Measurements from ENCODE around the gene ADAMTS6. TPM values are rescaled to one million over a fixed set of nuclear protein-coding genes. Genes with fewer than 3 reads are reported as not detected.
"Not testable (repeated sequence)": the region's sequence is repeated elsewhere in the genome, so short reads cannot be mapped to it uniquely, and the experiment has no call there.

Gene ADAMTS6
- total RNA-seq, 2 donors from 2014 or later: 0.91 to 20.7 TPM

DNA sequence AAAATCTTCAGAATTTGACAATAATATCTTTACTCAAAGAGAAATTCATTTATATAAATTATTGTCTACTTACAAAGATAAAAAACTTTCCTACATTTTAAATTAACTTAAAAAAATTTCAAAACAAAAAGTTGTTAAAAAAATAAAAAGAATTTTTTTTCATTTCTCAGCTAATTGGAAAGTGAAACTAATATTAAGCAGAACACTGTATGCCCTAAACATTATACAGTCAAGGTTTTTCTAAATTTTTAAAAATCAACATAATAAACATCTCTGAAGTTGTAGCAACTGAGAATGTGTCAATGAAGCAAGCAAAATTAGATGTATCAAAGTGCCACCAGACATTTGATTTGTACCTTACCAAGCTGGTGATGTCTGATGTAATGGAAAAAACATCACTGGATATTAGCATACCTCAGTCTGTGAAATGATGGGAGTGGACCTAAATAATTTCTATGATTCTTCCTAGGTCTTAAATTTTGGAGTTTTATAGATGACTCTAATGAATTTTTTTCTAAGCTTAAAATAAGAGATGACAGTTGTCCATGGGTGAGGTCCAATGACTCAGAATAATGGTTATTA, 290.1 kb downstream of the ADAMTS6 start:
- H3K27ac ChIP-seq: no peak overlapping the region
- H3K9me3 ChIP-seq: no peaks in the 10 kb centered on the region
- DNase-seq (ENCODE audit: low spot score): no peak
- TF ChIP-seq, protein P1, sequence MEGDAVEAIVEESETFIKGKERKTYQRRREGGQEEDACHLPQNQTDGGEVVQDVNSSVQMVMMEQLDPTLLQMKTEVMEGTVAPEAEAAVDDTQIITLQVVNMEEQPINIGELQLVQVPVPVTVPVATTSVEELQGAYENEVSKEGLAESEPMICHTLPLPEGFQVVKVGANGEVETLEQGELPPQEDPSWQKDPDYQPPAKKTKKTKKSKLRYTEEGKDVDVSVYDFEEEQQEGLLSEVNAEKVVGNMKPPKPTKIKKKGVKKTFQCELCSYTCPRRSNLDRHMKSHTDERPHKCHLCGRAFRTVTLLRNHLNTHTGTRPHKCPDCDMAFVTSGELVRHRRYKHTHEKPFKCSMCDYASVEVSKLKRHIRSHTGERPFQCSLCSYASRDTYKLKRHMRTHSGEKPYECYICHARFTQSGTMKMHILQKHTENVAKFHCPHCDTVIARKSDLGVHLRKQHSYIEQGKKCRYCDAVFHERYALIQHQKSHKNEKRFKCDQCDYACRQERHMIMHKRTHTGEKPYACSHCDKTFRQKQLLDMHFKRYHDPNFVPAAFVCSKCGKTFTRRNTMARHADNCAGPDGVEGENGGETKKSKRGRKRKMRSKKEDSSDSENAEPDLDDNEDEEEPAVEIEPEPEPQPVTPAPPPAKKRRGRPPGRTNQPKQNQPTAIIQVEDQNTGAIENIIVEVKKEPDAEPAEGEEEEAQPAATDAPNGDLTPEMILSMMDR (IDR thresholded peaks at IDR 0.05): no peak
- TF ChIP-seq POLR2A (IDR thresholded peaks at IDR 0.05): no peak
- H3K4me3 ChIP-seq: no peak overlapping the region
- no peaks in the 10 kb centered on the region for H3K36me3 ChIP-seq
- no peaks in the 10 kb centered on the region for H3K27me3 ChIP-seq (replicated peaks; ENCODE audit: insufficient read depth)
- intact Hi-C loops (cut with DNase I): no loop called here
- no peaks in the 10 kb centered on the region for H3K4me1 ChIP-seq (replicated peaks)

DNA sequence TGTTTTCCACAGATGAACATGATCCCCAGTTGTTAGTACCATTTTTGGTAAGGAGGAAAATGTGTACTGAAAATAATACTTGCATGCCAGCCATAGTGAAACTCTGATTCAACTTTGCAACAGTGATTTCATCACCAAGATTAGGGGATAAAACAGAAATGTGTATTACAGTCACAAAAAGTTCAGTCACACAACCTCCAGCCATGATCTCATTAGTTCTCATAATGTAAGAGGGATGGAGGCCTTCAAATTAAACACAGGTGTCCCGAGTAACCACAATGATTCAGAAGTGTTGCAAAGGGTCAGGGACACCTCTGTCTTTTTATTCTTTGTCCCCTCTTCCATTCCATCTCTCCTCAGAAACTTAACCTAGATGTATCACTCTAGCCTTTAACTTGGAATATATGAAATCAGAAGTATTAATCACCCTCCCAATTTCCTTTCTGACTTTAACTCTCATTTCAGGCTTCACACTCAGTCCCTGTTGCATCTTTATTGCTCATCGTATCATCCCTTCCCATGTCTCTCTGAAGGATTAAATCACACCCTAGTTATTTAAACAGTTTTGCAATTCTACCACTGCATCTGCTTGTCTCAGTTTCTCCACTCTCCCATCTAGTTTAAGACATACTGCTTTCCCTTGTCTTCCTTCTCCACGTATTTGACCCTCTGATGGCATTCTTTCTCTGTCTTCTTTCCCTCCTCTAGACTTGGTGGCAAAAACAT, 291.2 kb downstream of the ADAMTS6 start:
- TF ChIP-seq POLR2A (IDR thresholded peaks at IDR 0.05) (no peak), POLR2AphosphoS5 (IDR thresholded peaks at IDR 0.05) (no peak)
- TF ChIP-seq, protein P1 (IDR thresholded peaks at IDR 0.05): no peak
- no peaks in the 10 kb centered on the region for H3K9me3 ChIP-seq
- 75% methylated on average over 3 of the region's 3 CpGs for WGBS
- no peaks in the 10 kb centered on the region for H3K4me1 ChIP-seq (replicated peaks)
- intact Hi-C loops (cut with DNase I): no loop called here
- no peaks in the 10 kb centered on the region for H3K27me3 ChIP-seq (replicated peaks; ENCODE audit: insufficient read depth)
- H3K36me3 ChIP-seq: no peaks in the 10 kb centered on the region
- no peak overlapping the region for H3K27ac ChIP-seq
- no peak overlapping the region for H3K4me3 ChIP-seq
- no peak for DNase-seq (ENCODE audit: low spot score)

DNA sequence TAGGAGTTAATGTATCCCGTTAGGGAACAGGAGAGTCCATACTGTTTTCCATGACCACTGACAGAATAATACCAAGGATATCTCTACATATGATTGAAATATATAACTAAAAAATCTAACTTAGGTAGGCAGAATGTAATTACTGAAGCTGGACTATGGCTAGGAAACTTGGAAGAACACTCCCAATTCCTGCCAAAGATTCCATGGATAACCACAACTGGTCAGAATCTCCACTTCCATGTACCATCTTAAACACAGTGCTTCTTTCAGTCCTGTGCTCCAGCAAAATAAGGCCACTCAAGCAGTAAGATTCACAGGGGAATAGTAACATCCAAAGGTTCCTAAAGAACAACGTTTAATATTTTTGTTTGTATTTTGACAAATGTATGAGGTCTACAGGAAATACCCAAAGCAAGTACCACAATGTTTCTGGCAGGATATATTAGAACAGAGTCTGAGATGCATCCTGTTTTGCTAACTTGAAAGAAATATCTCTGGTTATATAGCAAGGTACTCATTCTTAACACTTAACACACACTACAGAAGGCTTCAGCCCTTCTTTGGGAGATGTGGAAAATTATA, 295.0 kb downstream of the ADAMTS6 start:
- Histone ChIP-seq H3K9me3 (no peaks in the 10 kb centered on the region), H3K27ac (no peak overlapping the region), H3K4me1 (replicated peaks) (no peaks in the 10 kb centered on the region), H3K4me3 (no peak overlapping the region), H3K36me3 (no peaks in the 10 kb centered on the region), H3K27me3 (replicated peaks; ENCODE audit: insufficient read depth) (no peaks in the 10 kb centered on the region)
- TF ChIP-seq, protein P1 (IDR thresholded peaks at IDR 0.05): no peak
- no peak for TF ChIP-seq POLR2AphosphoS5 (IDR thresholded peaks at IDR 0.05)
- TF ChIP-seq POLR2A (IDR thresholded peaks at IDR 0.05): no peak
- no peak for DNase-seq (ENCODE audit: low spot score)
- 86% methylated on average over 2 of the region's 2 CpGs for WGBS
- intact Hi-C loops (cut with DNase I): no loop called here

DNA sequence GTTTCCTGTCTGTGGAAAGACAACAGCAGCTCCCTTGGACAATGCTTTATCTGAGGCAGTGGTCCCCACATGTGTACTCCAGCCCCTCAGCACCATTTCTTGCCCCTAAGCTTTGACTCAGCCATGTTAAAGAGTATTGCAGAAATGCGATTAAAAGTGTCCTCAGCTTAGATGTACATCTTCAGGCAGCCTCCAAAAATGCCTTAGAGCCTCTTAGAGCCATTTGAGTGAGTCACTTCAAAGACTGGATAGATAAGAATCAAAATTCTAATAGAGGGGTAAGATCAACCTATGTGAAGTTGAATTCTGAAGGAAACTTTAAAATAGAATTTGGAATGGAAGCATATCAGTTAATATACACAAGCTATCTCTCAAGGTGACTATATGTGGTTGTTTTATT, 296.3 kb downstream of the ADAMTS6 start:
- Histone ChIP-seq H3K4me1 (replicated peaks) (no peaks in the 10 kb centered on the region), H3K27ac (no peak overlapping the region), H3K36me3 (no peaks in the 10 kb centered on the region), H3K9me3 (no peaks in the 10 kb centered on the region), H3K27me3 (replicated peaks; ENCODE audit: insufficient read depth) (no peaks in the 10 kb centered on the region), H3K4me3 (no peak overlapping the region)
- WGBS: 84% methylated on average over 1 of the region's 1 CpG
- TF ChIP-seq POLR2AphosphoS5 (IDR thresholded peaks at IDR 0.05) (no peak), POLR2A (IDR thresholded peaks at IDR 0.05) (no peak)
- TF ChIP-seq, protein P1 (IDR thresholded peaks at IDR 0.05): no peak
- no peak for DNase-seq (ENCODE audit: low spot score)
- intact Hi-C loops (cut with DNase I): no loop called here

DNA sequence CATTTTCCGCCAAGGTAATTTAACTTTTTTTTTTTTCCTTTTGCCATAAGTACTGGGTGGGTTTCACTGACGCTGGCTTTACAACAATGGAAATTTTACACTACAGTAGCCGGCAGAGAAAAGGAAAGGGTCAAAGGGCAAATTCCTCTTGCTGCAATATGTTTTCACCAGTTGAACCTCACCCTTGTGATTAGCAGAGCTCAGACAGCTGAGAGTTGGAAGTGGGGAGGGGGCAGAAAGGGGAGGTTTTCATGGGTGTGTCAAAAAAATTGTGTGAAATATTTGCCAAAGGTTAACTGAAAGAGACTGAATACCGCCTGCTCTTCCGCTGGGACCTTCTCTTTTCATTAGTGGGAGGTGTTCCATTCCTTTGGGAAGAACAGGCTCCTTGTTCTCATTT, 296.9 kb downstream of the ADAMTS6 start:
- H3K27ac ChIP-seq: no peak overlapping the region
- no peak for DNase-seq (ENCODE audit: low spot score)
- no peaks in the 10 kb centered on the region for H3K4me1 ChIP-seq (replicated peaks)
- WGBS: 84% methylated on average over 5 of the region's 5 CpGs
- intact Hi-C loops (cut with DNase I): no loop called here
- TF ChIP-seq, protein P1 (IDR thresholded peaks at IDR 0.05): no peak
- TF ChIP-seq POLR2A (IDR thresholded peaks at IDR 0.05) (no peak), POLR2AphosphoS5 (IDR thresholded peaks at IDR 0.05) (no peak)
- H3K9me3 ChIP-seq: no peaks in the 10 kb centered on the region
- H3K36me3 ChIP-seq: no peaks in the 10 kb centered on the region
- no peak overlapping the region for H3K4me3 ChIP-seq
- no peaks in the 10 kb centered on the region for H3K27me3 ChIP-seq (replicated peaks; ENCODE audit: insufficient read depth)

DNA sequence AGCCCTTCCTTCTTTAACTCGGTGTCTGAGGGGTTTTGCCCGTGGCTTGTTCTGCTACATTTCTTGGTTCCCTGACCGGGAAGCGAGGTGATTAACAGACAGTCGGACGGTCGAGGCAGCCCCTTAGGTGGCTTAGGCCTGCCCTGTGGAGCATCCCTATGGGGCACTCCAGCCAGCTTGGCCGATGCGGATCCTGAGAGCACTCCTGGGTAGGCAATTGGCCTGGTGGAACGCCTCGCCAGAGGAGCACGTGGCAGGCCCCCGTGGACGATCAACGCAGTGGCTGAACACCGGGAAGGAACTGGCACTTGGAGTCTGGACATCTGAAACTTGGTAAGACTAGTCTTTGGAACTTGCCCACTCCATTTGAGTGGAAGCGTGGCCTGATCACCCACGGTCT, 307.5 kb downstream of the ADAMTS6 start:
- H3K4me3 ChIP-seq; H3K27me3 ChIP-seq (replicated peaks; ENCODE audit: insufficient read depth); H3K27ac ChIP-seq; H3K9me3 ChIP-seq; H3K4me1 ChIP-seq (replicated peaks); intact Hi-C loops (cut with DNase I); H3K36me3 ChIP-seq; DNase-seq (ENCODE audit: low spot score): not testable (repeated sequence)
- 96% methylated on average over 18 of the region's 18 CpGs for WGBS
